Measurements from ENCODE around the gene CIROP.

The CIROP gene

GRCh38 chr14:23099212-23099861 is 5.5 kb downstream of the CIROP start:
- Histone ChIP-seq H3K4me1 (ENCODE audit: control insufficient read depth, low read depth, low read length) (peaks cover 1% of the 10 kb centered on the region), H3K4me3 (ENCODE audit: low read length) (no peak overlapping the region), H3K36me3 (ENCODE audit: control insufficient read depth, low read depth, low read length) (peaks cover 15% of the 10 kb centered on the region), H3K9me3 (ENCODE audit: control insufficient read depth, low read depth, low read length) (no peaks in the 10 kb centered on the region), H3K27me3 (ENCODE audit: control insufficient read depth, insufficient read depth, low read length) (no peaks in the 10 kb centered on the region), H3K9ac (ENCODE audit: low read length) (no peak overlapping the region), H3K27ac (ENCODE audit: low read length) (no peak overlapping the region)

- Histone ChIP-seq H3K4me1 (ENCODE audit: control insufficient read depth, low read depth, low read length) (peaks cover 7% of the 10 kb centered on the region), H3K9me3 (ENCODE audit: control insufficient read depth, low read depth, low read length) (no peaks in the 10 kb centered on the region), H3K27me3 (ENCODE audit: control insufficient read depth, insufficient read depth, low read length) (no peaks in the 10 kb centered on the region), H3K27ac (ENCODE audit: low read length) (no peak overlapping the region), H3K4me3 (ENCODE audit: low read length) (no peak overlapping the region), H3K36me3 (ENCODE audit: control insufficient read depth, low read depth, low read length) (peaks cover 22% of the 10 kb centered on the region), H3K9ac (ENCODE audit: low read length) (no peak overlapping the region)
Measured at GRCh38 chr14:23097786-23098185, 7.0 kb downstream of the CIROP start.

GRCh38 chr14:23095196-23096108 is 9.3 kb downstream of the CIROP start, which contains the start of gene C14orf119:
C14orf119 (plus strand) TSS chr14:23095505; CDS start chr14:23097659, 2,154 bp downstream.
- Histone ChIP-seq H3K27me3 (ENCODE audit: control insufficient read depth, insufficient read depth, low read length) (no peaks in the 10 kb centered on the region), H3K27ac (ENCODE audit: low read length) (peak within 1 kb of the TSS; percentile 79), H3K4me3 (ENCODE audit: low read length) (peak within 1 kb of the TSS; percentile 88), H3K9me3 (ENCODE audit: control insufficient read depth, low read depth, low read length) (no peaks in the 10 kb centered on the region), H3K9ac (ENCODE audit: low read length) (peak within 1 kb of the TSS; percentile 90), H3K36me3 (ENCODE audit: control insufficient read depth, low read depth, low read length) (peaks cover 40% of the 10 kb centered on the region), H3K4me1 (ENCODE audit: control insufficient read depth, low read depth, low read length) (peaks cover 7% of the 10 kb centered on the region)

- Histone ChIP-seq H3K27ac (ENCODE audit: low read length) (peak within 1 kb of the TSS; percentile 79), H3K4me1 (ENCODE audit: control insufficient read depth, low read depth, low read length) (peaks cover 7% of the 10 kb centered on the region), H3K9me3 (ENCODE audit: control insufficient read depth, low read depth, low read length) (no peaks in the 10 kb centered on the region), H3K27me3 (ENCODE audit: control insufficient read depth, insufficient read depth, low read length) (no peaks in the 10 kb centered on the region), H3K9ac (ENCODE audit: low read length) (peak within 1 kb of the TSS; percentile 90), H3K36me3 (ENCODE audit: control insufficient read depth, low read depth, low read length) (peaks cover 47% of the 10 kb centered on the region), H3K4me3 (ENCODE audit: low read length) (peak within 1 kb of the TSS; percentile 88)
Measured at GRCh38 chr14:23094666-23095195, 10.1 kb downstream of the CIROP start, which contains the start of gene ACIN1. ACIN1 (minus strand) TSS chr14:23095136; CDS start chr14:23095112, 24 bp downstream.

- Histone ChIP-seq H3K4me3 (ENCODE audit: low read length) (peak overlapping the region; percentile 88), H3K9ac (ENCODE audit: low read length) (peak overlapping the region; percentile 90), H3K27ac (ENCODE audit: low read length) (peak overlapping the region; percentile 76), H3K9me3 (ENCODE audit: control insufficient read depth, low read depth, low read length) (no peaks in the 10 kb centered on the region), H3K4me1 (ENCODE audit: control insufficient read depth, low read depth, low read length) (peaks cover 7% of the 10 kb centered on the region), H3K36me3 (ENCODE audit: control insufficient read depth, low read depth, low read length) (peaks cover 53% of the 10 kb centered on the region), H3K27me3 (ENCODE audit: control insufficient read depth, insufficient read depth, low read length) (no peaks in the 10 kb centered on the region)
Measured at GRCh38 chr14:23093991-23094665, 10.7 kb downstream of the CIROP start.

GRCh38 chr14:23093526-23093925 is 11.3 kb downstream of the CIROP start:
- H3K27ac ChIP-seq (ENCODE audit: low read length) = no peak overlapping the region
- peaks cover 56% of the 10 kb centered on the region for H3K36me3 ChIP-seq (ENCODE audit: control insufficient read depth, low read depth, low read length)
- H3K4me3 ChIP-seq (ENCODE audit: low read length) = peak overlapping the region; percentile 88
- no peaks in the 10 kb centered on the region for H3K9me3 ChIP-seq (ENCODE audit: control insufficient read depth, low read depth, low read length)
- H3K9ac ChIP-seq (ENCODE audit: low read length) = no peak overlapping the region
- no peaks in the 10 kb centered on the region for H3K27me3 ChIP-seq (ENCODE audit: control insufficient read depth, insufficient read depth, low read length)
- H3K4me1 ChIP-seq (ENCODE audit: control insufficient read depth, low read depth, low read length) = peaks cover 7% of the 10 kb centered on the region

- Histone ChIP-seq H3K4me1 (ENCODE audit: control insufficient read depth, low read depth, low read length) (peaks cover 7% of the 10 kb centered on the region), H3K9ac (ENCODE audit: low read length) (no peak overlapping the region), H3K27me3 (ENCODE audit: control insufficient read depth, insufficient read depth, low read length) (no peaks in the 10 kb centered on the region), H3K4me3 (ENCODE audit: low read length) (peak overlapping the region; percentile 88), H3K27ac (ENCODE audit: low read length) (no peak overlapping the region), H3K36me3 (ENCODE audit: control insufficient read depth, low read depth, low read length) (peaks cover 56% of the 10 kb centered on the region), H3K9me3 (ENCODE audit: control insufficient read depth, low read depth, low read length) (no peaks in the 10 kb centered on the region)
Measured at GRCh38 chr14:23093104-23093503, 11.7 kb downstream of the CIROP start.

- Histone ChIP-seq H3K27ac (ENCODE audit: low read length) (no peak overlapping the region), H3K36me3 (ENCODE audit: control insufficient read depth, low read depth, low read length) (peaks cover 63% of the 10 kb centered on the region)
Measured at GRCh38 chr14:23091294-23092225, 13.2 kb downstream of the CIROP start.

GRCh38 chr14:23090254-23090636 is 14.5 kb downstream of the CIROP start:
- peaks cover 7% of the 10 kb centered on the region for H3K4me1 ChIP-seq (ENCODE audit: control insufficient read depth, low read depth, low read length)
- H3K36me3 ChIP-seq (ENCODE audit: control insufficient read depth, low read depth, low read length) = peaks cover 76% of the 10 kb centered on the region
- H3K9me3 ChIP-seq (ENCODE audit: control insufficient read depth, low read depth, low read length) = no peaks in the 10 kb centered on the region
- H3K27me3 ChIP-seq (ENCODE audit: control insufficient read depth, insufficient read depth, low read length) = no peaks in the 10 kb centered on the region
- no peak overlapping the region for H3K9ac ChIP-seq (ENCODE audit: low read length)
- no peak overlapping the region for H3K27ac ChIP-seq (ENCODE audit: low read length)
- H3K4me3 ChIP-seq (ENCODE audit: low read length) = no peak overlapping the region

More at GRCh38 chr14:23091294-23092225, 13.2 kb downstream of the CIROP start:
- H3K27me3 ChIP-seq (ENCODE audit: control insufficient read depth, insufficient read depth, low read length) = no peaks in the 10 kb centered on the region
- H3K9me3 ChIP-seq (ENCODE audit: control insufficient read depth, low read depth, low read length) = no peaks in the 10 kb centered on the region
- H3K9ac ChIP-seq (ENCODE audit: low read length) = no peak overlapping the region
- H3K4me3 ChIP-seq (ENCODE audit: low read length) = no peak overlapping the region
- peaks cover 7% of the 10 kb centered on the region for H3K4me1 ChIP-seq (ENCODE audit: control insufficient read depth, low read depth, low read length)

- H3K9ac ChIP-seq (ENCODE audit: low read length) = no peak overlapping the region
- H3K36me3 ChIP-seq (ENCODE audit: control insufficient read depth, low read depth, low read length) = peaks cover 77% of the 10 kb centered on the region
- no peaks in the 10 kb centered on the region for H3K9me3 ChIP-seq (ENCODE audit: control insufficient read depth, low read depth, low read length)
- peaks cover 7% of the 10 kb centered on the region for H3K4me1 ChIP-seq (ENCODE audit: control insufficient read depth, low read depth, low read length)
- no peaks in the 10 kb centered on the region for H3K27me3 ChIP-seq (ENCODE audit: control insufficient read depth, insufficient read depth, low read length)
- H3K4me3 ChIP-seq (ENCODE audit: low read length) = no peak overlapping the region
- no peak overlapping the region for H3K27ac ChIP-seq (ENCODE audit: low read length)
Measured at GRCh38 chr14:23089498-23090253, 15.1 kb downstream of the CIROP start.
